Smooth muscle cell (in vitro differentiated cells): Measurements from ENCODE around the gene CDH4. TPM values are rescaled to one million over a fixed set of nuclear protein-coding genes. Genes with fewer than 3 reads are reported as not detected.

Source experiments
- DNase-seq: peaks from one replicate; lab custom pipeline; 2025; ENCODE audit not compliant: unreplicated experiment; lab: John Stamatoyannopoulos, UW
- H2AFZ ChIP-seq: fragments of 200-600 bp; sonication (generic); 2 replicates; pipeline ENCODE4 v1.6.0; 2016; ENCODE audit warnings: antibody characterized with exemption, low read depth, mild to moderate bottlenecking
- H3F3A ChIP-seq: fragments of 200-600 bp; sonication (generic); 2 replicates; pipeline ENCODE4 v1.6.0; 2017; ENCODE audit warnings: antibody characterized with exemption, low read depth
- H3K27ac ChIP-seq: fragments of 200-600 bp; sonication (generic); 2 replicates; pipeline ENCODE4 v1.5.1; 2016; ENCODE audit warnings: low read depth, mild to moderate bottlenecking
- H3K27me3 ChIP-seq: fragments of 200-600 bp; sonication (generic); 2 replicates; pipeline ENCODE4 v1.6.1; 2016; ENCODE audit warnings: low read depth, mild to moderate bottlenecking
- H3K36me3 ChIP-seq: fragments of 200-600 bp; sonication (generic); 2 replicates; pipeline ENCODE4 v1.5.1; 2016; ENCODE audit warnings: low read depth
- H3K4me1 ChIP-seq: fragments of 200-600 bp; sonication (generic); 2 replicates; pipeline ENCODE4 v1.5.1; 2016; ENCODE audit warnings: low read depth
- H3K4me2 ChIP-seq: fragments of 200-600 bp; sonication (generic); 2 replicates; pipeline ENCODE4 v1.6.0; 2016; ENCODE audit warnings: mild to moderate bottlenecking
- H3K4me3 ChIP-seq: fragments of 200-600 bp; sonication (generic); 2 replicates; pipeline ENCODE4 v1.5.1; 2016; ENCODE audit warnings: mild to moderate bottlenecking
- H3K79me2 ChIP-seq: fragments of 200-600 bp; sonication (generic); 2 replicates; pipeline ENCODE4 v1.6.0; 2016; ENCODE audit warnings: low read depth, mild to moderate bottlenecking
- H3K9ac ChIP-seq: fragments of 200-600 bp; sonication (generic); 2 replicates; pipeline ENCODE4 v1.6.0; 2016; ENCODE audit warnings: low read depth
- H3K9me3 ChIP-seq: fragments of 200-600 bp; sonication (generic); replicated peaks from 2 replicates; pipeline ENCODE4 v1.5.1; 2016; ENCODE audit warnings: low read depth
- H4K20me1 ChIP-seq: fragments of 200-600 bp; sonication (generic); 2 replicates; pipeline ENCODE4 v1.6.0; 2016; ENCODE audit warnings: low read depth
- WGBS: methylation state at CpG from one replicate; pipeline ENCODE4 v1.1.7; 2016; ENCODE audit warnings: low lambda C conversion rate; 5-methylcytosine and 5-hydroxymethylcytosine counted together
- polyA plus RNA-seq: library from polyadenylated mRNA; unstranded; fragments of >200 nt; fragmentation: Nextera tagmentation; extraction: Ambion mirVana; gene quantifications from 2 replicates; pipeline ENCODE4 v1.2.1, GENCODE V29; 2016
- total RNA-seq: library from RNA; depleted of rRNA; stranded (reverse); fragments of >200 nt; gene quantifications from 2 replicates; pipeline ENCODE4 v1.2.3, GENCODE V29; 2014
- TF ChIP-seq, protein P1 (sequence below): fragments of 200-600 bp; sonication (generic); IDR thresholded peaks from 2 replicates; pipeline ENCODE4 v1.5.1; 2017; ENCODE audit warnings: borderline replicate concordance, mild to moderate bottlenecking, antibody characterized with exemption; ENCODE audit not compliant: insufficient read depth, poor library complexity, severe bottlenecking

Gene CDH4
- total and polyA plus RNA-seq, 2 experiments from 2014 or later: 0.03 to 0.04 TPM

GRCh38 chr20:61352346-61353260, 100.5 kb downstream of the CDH4 start:
- peaks cover 8% of the 10 kb centered on the region for H3K4me1 ChIP-seq
- peaks cover 19% of the 10 kb centered on the region for H3K27me3 ChIP-seq
- H3K9ac ChIP-seq: no peak overlapping the region
- no peaks in the 10 kb centered on the region for H3K36me3 ChIP-seq
- H3K9me3 ChIP-seq: no peaks in the 10 kb centered on the region
- TF ChIP-seq, protein P1, sequence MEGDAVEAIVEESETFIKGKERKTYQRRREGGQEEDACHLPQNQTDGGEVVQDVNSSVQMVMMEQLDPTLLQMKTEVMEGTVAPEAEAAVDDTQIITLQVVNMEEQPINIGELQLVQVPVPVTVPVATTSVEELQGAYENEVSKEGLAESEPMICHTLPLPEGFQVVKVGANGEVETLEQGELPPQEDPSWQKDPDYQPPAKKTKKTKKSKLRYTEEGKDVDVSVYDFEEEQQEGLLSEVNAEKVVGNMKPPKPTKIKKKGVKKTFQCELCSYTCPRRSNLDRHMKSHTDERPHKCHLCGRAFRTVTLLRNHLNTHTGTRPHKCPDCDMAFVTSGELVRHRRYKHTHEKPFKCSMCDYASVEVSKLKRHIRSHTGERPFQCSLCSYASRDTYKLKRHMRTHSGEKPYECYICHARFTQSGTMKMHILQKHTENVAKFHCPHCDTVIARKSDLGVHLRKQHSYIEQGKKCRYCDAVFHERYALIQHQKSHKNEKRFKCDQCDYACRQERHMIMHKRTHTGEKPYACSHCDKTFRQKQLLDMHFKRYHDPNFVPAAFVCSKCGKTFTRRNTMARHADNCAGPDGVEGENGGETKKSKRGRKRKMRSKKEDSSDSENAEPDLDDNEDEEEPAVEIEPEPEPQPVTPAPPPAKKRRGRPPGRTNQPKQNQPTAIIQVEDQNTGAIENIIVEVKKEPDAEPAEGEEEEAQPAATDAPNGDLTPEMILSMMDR: no peak
- no peak overlapping the region for H3K27ac ChIP-seq
- WGBS: 66% methylated on average over 33 of the region's 33 CpGs
- no peak for DNase-seq
- no peak overlapping the region for H3K4me3 ChIP-seq
- no peaks in the 10 kb centered on the region for H3F3A ChIP-seq
- H4K20me1 ChIP-seq: no peaks in the 10 kb centered on the region
- no peak overlapping the region for H3K4me2 ChIP-seq
- no peak overlapping the region for H2AFZ ChIP-seq
- no peaks in the 10 kb centered on the region for H3K79me2 ChIP-seq

DNA sequence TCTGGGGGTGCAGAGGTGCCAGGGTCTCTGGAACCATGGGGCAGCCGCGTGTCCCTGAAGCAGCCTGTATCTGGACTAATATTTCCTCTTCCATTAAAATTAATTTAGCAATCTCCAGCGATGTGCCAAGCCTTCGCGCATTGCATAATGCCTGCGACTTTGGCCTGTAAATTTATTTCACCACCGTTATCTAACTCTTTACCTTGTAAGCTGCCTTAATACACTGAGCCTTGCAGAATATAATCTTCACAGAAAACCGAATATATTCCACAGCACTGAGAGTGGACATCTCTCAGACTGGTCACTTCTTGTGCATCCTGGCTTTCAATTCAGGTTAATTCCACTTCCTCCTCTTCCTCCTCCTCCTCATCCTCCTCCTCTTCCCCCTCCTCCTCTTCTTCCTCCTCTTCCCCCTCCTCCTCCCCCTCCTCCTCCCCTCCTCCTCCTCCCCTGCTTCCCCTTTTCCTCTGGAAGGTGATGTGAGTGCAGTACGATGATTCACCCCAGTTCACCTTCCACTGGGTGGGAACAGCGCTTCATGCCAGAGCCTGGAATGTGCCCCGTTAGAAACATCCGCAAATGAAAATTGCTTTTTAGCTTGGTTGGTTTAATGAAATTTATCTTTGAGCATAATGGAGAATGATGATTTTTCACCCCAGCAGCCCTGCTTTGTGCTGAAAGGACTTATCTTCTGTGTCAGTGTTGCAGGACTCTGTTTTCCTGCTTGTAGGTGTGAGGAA, 101.4 kb downstream of the CDH4 start:
- H3K79me2 ChIP-seq: no peaks in the 10 kb centered on the region
- no peak overlapping the region for H2AFZ ChIP-seq
- H3K27ac ChIP-seq: no peak overlapping the region
- no peak overlapping the region for H3K4me3 ChIP-seq
- no peaks in the 10 kb centered on the region for H3K9me3 ChIP-seq
- no peaks in the 10 kb centered on the region for H4K20me1 ChIP-seq
- TF ChIP-seq, protein P1: no peak
- H3F3A ChIP-seq: no peaks in the 10 kb centered on the region
- H3K36me3 ChIP-seq: no peaks in the 10 kb centered on the region
- 82% methylated on average over 12 of the region's 12 CpGs for WGBS
- H3K27me3 ChIP-seq: peaks cover 19% of the 10 kb centered on the region
- H3K4me2 ChIP-seq: no peak overlapping the region
- peaks cover 8% of the 10 kb centered on the region for H3K4me1 ChIP-seq
- no peak for DNase-seq
- no peak overlapping the region for H3K9ac ChIP-seq

DNA sequence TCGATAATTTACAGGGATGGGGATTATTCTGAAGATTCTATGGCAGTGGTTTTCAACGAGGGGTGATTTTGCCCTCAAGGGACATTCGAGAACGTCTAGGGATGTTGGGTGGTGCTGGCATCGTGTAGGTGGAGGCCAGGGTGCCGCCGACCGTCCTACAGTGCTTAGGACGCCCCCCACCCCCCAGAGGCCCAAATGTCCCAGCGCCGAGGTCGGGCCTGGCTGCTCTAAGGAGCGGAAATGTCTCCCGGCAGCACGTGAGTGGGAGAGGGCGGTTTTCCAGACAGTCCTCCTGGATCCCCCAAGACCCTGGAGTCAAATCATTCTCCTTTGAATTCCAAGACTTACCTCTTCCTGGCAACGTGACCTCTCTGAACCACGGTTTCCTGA, 101.9 kb downstream of the CDH4 start:
- no peaks in the 10 kb centered on the region for H3K79me2 ChIP-seq
- H3K36me3 ChIP-seq: no peaks in the 10 kb centered on the region
- TF ChIP-seq, protein P1: no peak
- H3K4me1 ChIP-seq: peaks cover 8% of the 10 kb centered on the region
- H3F3A ChIP-seq: no peaks in the 10 kb centered on the region
- no peaks in the 10 kb centered on the region for H4K20me1 ChIP-seq
- WGBS: 88% methylated on average over 18 of the region's 18 CpGs
- no peak for DNase-seq
- no peak overlapping the region for H2AFZ ChIP-seq
- no peak overlapping the region for H3K4me3 ChIP-seq
- H3K9me3 ChIP-seq: no peaks in the 10 kb centered on the region
- H3K27ac ChIP-seq: no peak overlapping the region
- H3K27me3 ChIP-seq: peaks cover 14% of the 10 kb centered on the region
- no peak overlapping the region for H3K4me2 ChIP-seq
- H3K9ac ChIP-seq: no peak overlapping the region
